ENCODE measurements around the gene M1AP.
"Not testable (repeated sequence)": the region's sequence is repeated elsewhere in the genome, so short reads cannot be mapped to it uniquely, and the experiment has no call there.

DNA sequence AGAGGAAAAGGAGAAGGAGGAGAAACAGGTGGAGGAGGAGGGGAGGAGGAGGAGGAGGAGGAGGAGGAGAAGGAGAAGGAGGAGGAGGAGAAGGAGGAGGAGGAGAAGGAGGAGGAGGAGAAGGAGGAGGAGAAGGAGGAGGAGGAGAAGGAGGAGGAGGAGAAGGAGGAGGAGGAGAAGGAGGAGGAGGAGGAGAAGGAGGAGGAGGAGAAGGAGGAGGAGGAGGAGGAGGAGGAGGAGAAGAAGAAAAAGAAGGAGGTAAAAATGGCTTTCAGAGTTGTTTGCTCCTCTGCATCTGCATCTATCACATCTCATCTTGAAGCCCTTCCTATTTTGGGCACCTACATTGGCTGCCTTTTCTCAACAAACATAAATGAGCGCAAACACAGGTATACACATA, 87.1 kb downstream of the M1AP start:
- TF ChIP-seq, protein P1, sequence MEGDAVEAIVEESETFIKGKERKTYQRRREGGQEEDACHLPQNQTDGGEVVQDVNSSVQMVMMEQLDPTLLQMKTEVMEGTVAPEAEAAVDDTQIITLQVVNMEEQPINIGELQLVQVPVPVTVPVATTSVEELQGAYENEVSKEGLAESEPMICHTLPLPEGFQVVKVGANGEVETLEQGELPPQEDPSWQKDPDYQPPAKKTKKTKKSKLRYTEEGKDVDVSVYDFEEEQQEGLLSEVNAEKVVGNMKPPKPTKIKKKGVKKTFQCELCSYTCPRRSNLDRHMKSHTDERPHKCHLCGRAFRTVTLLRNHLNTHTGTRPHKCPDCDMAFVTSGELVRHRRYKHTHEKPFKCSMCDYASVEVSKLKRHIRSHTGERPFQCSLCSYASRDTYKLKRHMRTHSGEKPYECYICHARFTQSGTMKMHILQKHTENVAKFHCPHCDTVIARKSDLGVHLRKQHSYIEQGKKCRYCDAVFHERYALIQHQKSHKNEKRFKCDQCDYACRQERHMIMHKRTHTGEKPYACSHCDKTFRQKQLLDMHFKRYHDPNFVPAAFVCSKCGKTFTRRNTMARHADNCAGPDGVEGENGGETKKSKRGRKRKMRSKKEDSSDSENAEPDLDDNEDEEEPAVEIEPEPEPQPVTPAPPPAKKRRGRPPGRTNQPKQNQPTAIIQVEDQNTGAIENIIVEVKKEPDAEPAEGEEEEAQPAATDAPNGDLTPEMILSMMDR (IDR thresholded peaks at IDR 0.05) = not testable (repeated sequence)
- TF ChIP-seq POLR2A, EP300 (IDR thresholded peaks at IDR 0.05): not testable (repeated sequence)
